T-cell (primary cell): ENCODE data around the gene SAMD8. TPM values are rescaled to one million over a fixed set of nuclear protein-coding genes. Genes with fewer than 3 reads are reported as not detected.

Experiments used
- ATAC-seq, 4 experiments: fragments of 200-7000 bp in 3 of 4; fragments of 150-1000 bp in 1 of 4; cut with Tn5 transposase; replicated peaks in 1 of 4; 1 replicate in 3 of 4; 2 replicates in 1 of 4; pipeline ENCODE4 v1.10.0; 2021; ENCODE audit warnings: moderate library complexity in 3 of 4, mild to moderate bottlenecking in 2 of 4, moderate number of reproducible peaks in 1 of 4
- CTCF ChIA-PET, 2 donors: fragments of 300-600 bp; sonication (Branson Sonifier 250); formaldehyde crosslinking; loops; one replicate each; lab custom pipeline; 2022; ENCODE audit warnings: antibody characterized with exemption in 2 of 2; lab: Charles Lee
- POLR2A ChIA-PET, 2 donors: fragments of 300-600 bp; sonication (Branson Sonifier 250); formaldehyde crosslinking; loops; one replicate each; lab custom pipeline; 2022; ENCODE audit warnings: antibody characterized with exemption in 2 of 2; lab: Charles Lee
- DNase-seq, 35 experiments: peaks; one replicate each; pipeline versions ENCODE4 v3.0.0 to v3.0.0-alpha.2; 2013 to 2023
- H3K27ac ChIP-seq: one replicate; pipeline ENCODE4 v1.5.1; 2013; ENCODE audit warnings: low read length
- H3K27me3 ChIP-seq, 2 experiments: replicated peaks in 1 of 2; 1 replicate in 1 of 2; 2 replicates in 1 of 2; pipeline versions ENCODE4 v1.6.1 to v1.7.0; 2013; ENCODE audit warnings: low read length in 1 of 2, mixed read lengths in 1 of 2; ENCODE audit not compliant: control insufficient read depth in 2 of 2, insufficient read depth in 2 of 2; ENCODE audit errors: extremely low read depth in 1 of 2
- H3K36me3 ChIP-seq, 2 donors: 1 replicate in 1 of 2; 2 replicates in 1 of 2; pipeline versions ENCODE4 v1.6.1 to v1.7.0; 2013; ENCODE audit warnings: low read length in 1 of 2; ENCODE audit not compliant: control insufficient read depth in 2 of 2, insufficient read depth in 1 of 2; ENCODE audit errors: extremely low read depth in 1 of 2
- H3K4me1 ChIP-seq, 2 experiments: 1 replicate in 1 of 2; 2 replicates in 1 of 2; pipeline versions ENCODE4 v1.6.1 to v1.7.0; 2013; ENCODE audit warnings: low read length in 2 of 2, mixed read lengths in 1 of 2; ENCODE audit not compliant: insufficient read depth in 2 of 2, control insufficient read depth in 1 of 2; ENCODE audit errors: extremely low read depth in 1 of 2
- H3K4me3 ChIP-seq, 2 donors: 1 replicate in 1 of 2; 2 replicates in 1 of 2; pipeline versions ENCODE4 v1.5.1 to v1.7.0; 2013; ENCODE audit warnings: mild to moderate bottlenecking in 2 of 2, low read length in 1 of 2, moderate library complexity in 1 of 2; ENCODE audit not compliant: control insufficient read depth in 1 of 2; ENCODE audit errors: extremely low read depth in 1 of 2
- H3K9me3 ChIP-seq: 2 replicates; pipeline ENCODE4 v1.7.0; 2013
- H3K27ac Mint-ChIP-seq, 2 donors: one replicate each; pipeline ENCODE4 v1.8.0; 2020 to 2021; ENCODE audit warnings: mild to moderate bottlenecking in 2 of 2, mixed read lengths in 2 of 2
- H3K27me3 Mint-ChIP-seq, 2 donors: one replicate each; pipeline ENCODE4 v1.8.0; 2021 to 2022; ENCODE audit warnings: mixed read lengths in 2 of 2
- H3K36me3 Mint-ChIP-seq: one replicate; pipeline ENCODE4 v1.8.0; 2021; ENCODE audit warnings: mixed read lengths
- H3K4me1 Mint-ChIP-seq, 3 donors: one replicate each; pipeline ENCODE4 v1.8.0; 2020 to 2022; ENCODE audit warnings: mixed read lengths in 3 of 3, mild to moderate bottlenecking in 1 of 3
- H3K4me3 Mint-ChIP-seq, 3 donors: one replicate each; pipeline ENCODE4 v1.8.0; 2020 to 2022; ENCODE audit warnings: mild to moderate bottlenecking in 3 of 3, mixed read lengths in 3 of 3, moderate library complexity in 3 of 3
- H3K9me3 Mint-ChIP-seq, 3 donors: one replicate each; pipeline ENCODE4 v1.8.0; 2020 to 2022; ENCODE audit warnings: mixed read lengths in 3 of 3
- WGBS: methylation state at CpG from one replicate; pipeline ENCODE4 v1.1.5; 2013; ENCODE audit warnings: missing lambda C conversion rate; ENCODE audit not compliant: insufficient coverage; 5-methylcytosine and 5-hydroxymethylcytosine counted together
- total RNA-seq, 35 experiments: library from RNA in 6 of 35; stranded (reverse) in 6 of 35; fragments of 120-200 nt in 1 of 35; gene quantifications; one replicate each; pipeline versions ENCODE4 v1.2.1 to v1.2.4 and lab custom pipeline; 2013 to 2026

The SAMD8 gene
- total RNA-seq, 5 donors from 2014 or later (not counting 1 experiment from before 2014, with no cell fraction given) = 15.6 to 28.1 (median 16.1) TPM

- ATAC-seq = no peak
- Mint-ChIP-seq H3K9me3 (no peaks in the 10 kb centered on the region), H3K36me3 (peaks cover 17% of the 10 kb centered on the region), H3K4me3 (no peak overlapping the region), H3K4me1 (peaks cover 14 to 31% (median 26%) of the 10 kb centered on the region in 3 donors), H3K27ac (peak overlapping the region; percentile 44 to 71), H3K27me3 (no peaks in the 10 kb centered on the region)
- Histone ChIP-seq H3K9me3 (no peaks in the 10 kb centered on the region), H3K36me3 (peaks cover 0 to 12% of the 10 kb centered on the region in 2 donors), H3K4me3 (no peak overlapping the region), H3K27me3 (no peaks in the 10 kb centered on the region), H3K27ac (no peak overlapping the region), H3K4me1 (peaks cover 0 to 4% of the 10 kb centered on the region in 2 experiments)
- ChIA-PET CTCF (interaction anchor here in 1 of 2 donors (0.6 kb wide), 1 partner anchor 1124 kb away, joined by 3 read pairs; no protein-coding TSS in a partner anchor), POLR2A (no interaction called here)
- WGBS = 97% methylated on average over 3 of the region's 4 CpGs
- DNase-seq = no peak
Observed at GRCh38 chr10:75159519-75159918, 48.1 kb downstream of the SAMD8 start.

- H3K4me3 ChIP-seq = no peak overlapping the region
- ATAC-seq = peak; percentile 58 to 86 (median 76)
- POLR2A ChIA-PET = interaction anchor here (0.6 to 0.7 kb wide), 6 partner anchors 16 to 1541 kb away, joined by 3 to 8 read pairs (median 3); no protein-coding TSS in a partner anchor
- H3K9me3 ChIP-seq = no peaks in the 10 kb centered on the region
- Mint-ChIP-seq H3K4me3 (peak overlapping the region; percentile 45 to 61 (median 49)), H3K9me3 (no peaks in the 10 kb centered on the region), H3K4me1 (peaks cover 48 to 57% (median 49%) of the 10 kb centered on the region in 3 donors), H3K36me3 (peaks cover 12% of the 10 kb centered on the region), H3K27me3 (no peaks in the 10 kb centered on the region), H3K27ac (peak overlapping the region; percentile 88 to 90)
- WGBS = no CpG with 5 or more reads among the region's 2 CpGs
- peaks cover 0 to 5% of the 10 kb centered on the region in 2 donors for H3K36me3 ChIP-seq
- peak in 1 of 35 experiments; percentile 41 for DNase-seq
- peaks cover 16 to 24% of the 10 kb centered on the region in 2 experiments for H3K4me1 ChIP-seq
- H3K27ac ChIP-seq = peak overlapping the region; percentile 72
- no peaks in the 10 kb centered on the region for H3K27me3 ChIP-seq
- CTCF ChIA-PET = interaction anchor here (0.6 to 1.4 kb wide), 6 partner anchors 21 to 71 kb away, joined by 3 to 6 read pairs (median 4); partner anchors contain the start of gene VDAC2 (in 1 of the 2)
Observed at GRCh38 chr10:75165684-75166622, 54.5 kb downstream of the SAMD8 start.

GRCh38 chr10:75166623-75166972 is 55.1 kb downstream of the SAMD8 start:
- WGBS = no CpG with 5 or more reads among the region's 1 CpG
- DNase-seq (no peak), ATAC-seq (peak; percentile 42 to 64 (median 50))
- Histone ChIP-seq H3K36me3 (peaks cover 0 to 5% of the 10 kb centered on the region in 2 donors), H3K9me3 (no peaks in the 10 kb centered on the region), H3K27me3 (no peaks in the 10 kb centered on the region), H3K27ac (peak overlapping the region; percentile 72), H3K4me1 (peaks cover 16 to 24% of the 10 kb centered on the region in 2 experiments), H3K4me3 (no peak overlapping the region)
- ChIA-PET CTCF (interaction anchor here (0.6 to 1.4 kb wide), 5 partner anchors 21 to 70 kb away, joined by 3 to 6 read pairs (median 3); partner anchors contain the start of gene VDAC2 (in 1 of the 2)), POLR2A (no interaction called here)
- H3K27me3 Mint-ChIP-seq = no peaks in the 10 kb centered on the region
- H3K36me3 Mint-ChIP-seq = peaks cover 8% of the 10 kb centered on the region
- H3K4me1 Mint-ChIP-seq = peaks cover 46 to 57% (median 49%) of the 10 kb centered on the region in 3 donors
- peak overlapping the region; percentile 88 to 90 for H3K27ac Mint-ChIP-seq
- H3K4me3 Mint-ChIP-seq = peak overlapping the region; percentile 45 to 61 (median 49)
- no peaks in the 10 kb centered on the region for H3K9me3 Mint-ChIP-seq

- Histone ChIP-seq H3K4me1 (peaks cover 16 to 24% of the 10 kb centered on the region in 2 experiments), H3K9me3 (no peaks in the 10 kb centered on the region), H3K36me3 (peaks cover 0 to 10% of the 10 kb centered on the region in 2 donors), H3K4me3 (no peak overlapping the region), H3K27ac (peak overlapping the region; percentile 15), H3K27me3 (no peaks in the 10 kb centered on the region)
- Mint-ChIP-seq H3K4me1 (peaks cover 44 to 57% (median 49%) of the 10 kb centered on the region in 3 donors), H3K9me3 (no peaks in the 10 kb centered on the region), H3K27me3 (no peaks in the 10 kb centered on the region), H3K27ac (peak overlapping the region; percentile 65 to 88), H3K4me3 (peak overlapping the region in 1 of 3 donors; percentile 61), H3K36me3 (peaks cover 8% of the 10 kb centered on the region)
- ATAC-seq (no peak), DNase-seq (no peak)
- 100% methylated on average over 1 of the region's 6 CpGs for WGBS
- ChIA-PET POLR2A (interaction anchor here in 1 of 2 donors (0.7 kb wide), 1 partner anchor 54 kb away, joined by 10 read pairs; no protein-coding TSS in a partner anchor), CTCF (interaction anchor here in 1 of 2 donors (0.6 kb wide), 1 partner anchor 22 kb away, joined by 3 read pairs; no protein-coding TSS in a partner anchor)
Observed at GRCh38 chr10:75168275-75168674, 56.8 kb downstream of the SAMD8 start.

GRCh38 chr10:75170215-75170614 is 58.8 kb downstream of the SAMD8 start:
- H3K9me3 ChIP-seq = no peaks in the 10 kb centered on the region
- Mint-ChIP-seq H3K36me3 (peaks cover 18% of the 10 kb centered on the region), H3K4me3 (no peak overlapping the region), H3K4me1 (peaks cover 38 to 47% (median 42%) of the 10 kb centered on the region in 3 donors), H3K27me3 (no peaks in the 10 kb centered on the region), H3K27ac (peak overlapping the region in 1 of 2 donors; percentile 75), H3K9me3 (no peaks in the 10 kb centered on the region)
- peaks cover 0 to 13% of the 10 kb centered on the region in 2 donors for H3K36me3 ChIP-seq
- no CpG with 5 or more reads among the region's 1 CpG for WGBS
- no peak for DNase-seq
- no peak overlapping the region for H3K27ac ChIP-seq
- no peaks in the 10 kb centered on the region for H3K27me3 ChIP-seq
- POLR2A ChIA-PET = no interaction called here
- CTCF ChIA-PET = interaction anchor here (0.7 to 1.6 kb wide), 2 partner anchors 39 to 65 kb away, joined by 3 read pairs; partner anchors contain the start of gene COMTD1 (in 1 of the 2)
- no peak for ATAC-seq
- peaks cover 16 to 24% of the 10 kb centered on the region in 2 experiments for H3K4me1 ChIP-seq
- no peak overlapping the region for H3K4me3 ChIP-seq

- CTCF ChIA-PET = interaction anchor here in 1 of 2 donors (1.0 to 1.2 kb wide), 2 partner anchors 11 to 35 kb away, joined by 4 to 7 read pairs; no protein-coding TSS in a partner anchor
- Mint-ChIP-seq H3K4me1 (peaks cover 12 to 19% (median 12%) of the 10 kb centered on the region in 3 donors), H3K36me3 (peaks cover 34% of the 10 kb centered on the region), H3K27me3 (no peaks in the 10 kb centered on the region), H3K4me3 (no peak overlapping the region), H3K9me3 (no peaks in the 10 kb centered on the region), H3K27ac (peak overlapping the region in 1 of 2 donors; percentile 8)
- WGBS = no CpG with 5 or more reads among the region's 2 CpGs
- no peak for ATAC-seq
- H3K9me3 ChIP-seq = no peaks in the 10 kb centered on the region
- H3K4me1 ChIP-seq = no peaks in the 10 kb centered on the region
- no peak overlapping the region for H3K4me3 ChIP-seq
- peaks cover 0 to 33% of the 10 kb centered on the region in 2 donors for H3K36me3 ChIP-seq
- POLR2A ChIA-PET = no interaction called here
- no peaks in the 10 kb centered on the region for H3K27me3 ChIP-seq
- DNase-seq = no peak
- no peak overlapping the region for H3K27ac ChIP-seq
Observed at GRCh38 chr10:75175046-75175445, 63.6 kb downstream of the SAMD8 start.
